ENCODE measurements around the gene COG2. TPM values are rescaled to one million over a fixed set of nuclear protein-coding genes. Genes with fewer than 3 reads are reported as not detected.
"Not testable (repeated sequence)": the region's sequence is repeated elsewhere in the genome, so short reads cannot be mapped to it uniquely, and the experiment has no call there.

COG2 gene
- total RNA-seq, 1 donor from 2014 or later: 32.4 TPM

DNA sequence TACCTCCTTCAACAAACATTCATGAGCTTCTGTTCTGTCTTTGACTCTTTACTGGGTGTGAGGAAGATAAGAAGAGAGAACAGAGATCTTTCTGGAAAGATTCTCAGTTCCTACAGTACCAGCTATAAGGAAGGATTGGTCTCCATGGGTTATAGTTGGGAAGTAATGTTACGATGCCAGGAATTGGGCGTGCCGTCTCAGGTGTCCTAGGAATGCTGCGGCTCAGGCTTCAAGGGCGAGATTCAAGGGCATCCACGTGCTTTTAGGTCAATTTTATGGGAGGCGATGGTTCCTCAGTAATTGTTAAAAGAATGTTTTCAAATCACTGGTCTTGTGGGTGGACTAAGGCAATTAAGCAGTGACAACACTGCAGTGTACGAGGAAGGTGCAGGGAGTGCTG, 27.3 kb downstream of the COG2 start:
- intact Hi-C loops (cut with micrococcal nuclease): no loop called here

GRCh38 chr1:230674581-230674980, 32.3 kb downstream of the COG2 start:
- intact Hi-C loops (cut with micrococcal nuclease): no loop called here

DNA sequence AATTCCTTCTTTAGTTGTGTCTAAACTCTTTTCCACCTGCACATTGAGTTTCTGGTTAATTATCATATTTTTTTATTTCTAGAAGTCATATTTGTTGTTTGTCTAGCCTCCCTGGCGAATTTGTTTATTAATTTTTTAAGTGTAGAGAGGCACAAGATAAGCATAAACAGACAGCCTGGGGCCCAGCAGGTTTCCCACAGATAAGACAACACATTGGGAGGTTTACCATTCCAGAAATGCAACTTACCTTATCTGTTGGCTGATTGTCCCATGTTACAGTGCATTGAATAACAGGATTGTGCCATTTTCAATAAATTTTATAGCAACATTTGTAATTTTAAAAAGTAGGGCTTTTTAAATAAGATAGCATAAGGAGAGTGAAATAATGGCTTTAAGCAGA, 34.9 kb downstream of the COG2 start:
- intact Hi-C loops (cut with micrococcal nuclease): no loop called here

GRCh38 chr1:230679192-230679591, 36.9 kb downstream of the COG2 start:
- intact Hi-C loops (cut with micrococcal nuclease): no loop called here

DNA sequence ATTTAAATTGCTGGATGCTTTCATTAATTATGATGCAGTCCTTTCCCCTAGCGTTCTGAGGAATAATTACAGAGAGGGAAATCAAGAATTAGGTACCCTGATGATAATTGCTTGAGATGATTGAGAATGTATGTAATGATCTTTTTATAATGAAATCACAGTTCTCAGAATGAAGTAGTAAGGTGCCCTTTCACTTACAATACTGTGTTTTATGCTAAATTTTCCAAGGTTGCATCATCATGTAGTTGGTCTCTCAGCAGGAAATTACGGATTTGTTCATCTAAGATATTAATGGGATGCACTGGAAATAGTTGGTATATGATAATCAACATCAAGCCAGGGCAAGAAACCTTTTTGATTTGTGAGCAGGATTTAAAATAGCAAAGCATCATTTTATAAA, 37.5 kb downstream of the COG2 start:
- intact Hi-C loops (cut with micrococcal nuclease): no loop called here

DNA sequence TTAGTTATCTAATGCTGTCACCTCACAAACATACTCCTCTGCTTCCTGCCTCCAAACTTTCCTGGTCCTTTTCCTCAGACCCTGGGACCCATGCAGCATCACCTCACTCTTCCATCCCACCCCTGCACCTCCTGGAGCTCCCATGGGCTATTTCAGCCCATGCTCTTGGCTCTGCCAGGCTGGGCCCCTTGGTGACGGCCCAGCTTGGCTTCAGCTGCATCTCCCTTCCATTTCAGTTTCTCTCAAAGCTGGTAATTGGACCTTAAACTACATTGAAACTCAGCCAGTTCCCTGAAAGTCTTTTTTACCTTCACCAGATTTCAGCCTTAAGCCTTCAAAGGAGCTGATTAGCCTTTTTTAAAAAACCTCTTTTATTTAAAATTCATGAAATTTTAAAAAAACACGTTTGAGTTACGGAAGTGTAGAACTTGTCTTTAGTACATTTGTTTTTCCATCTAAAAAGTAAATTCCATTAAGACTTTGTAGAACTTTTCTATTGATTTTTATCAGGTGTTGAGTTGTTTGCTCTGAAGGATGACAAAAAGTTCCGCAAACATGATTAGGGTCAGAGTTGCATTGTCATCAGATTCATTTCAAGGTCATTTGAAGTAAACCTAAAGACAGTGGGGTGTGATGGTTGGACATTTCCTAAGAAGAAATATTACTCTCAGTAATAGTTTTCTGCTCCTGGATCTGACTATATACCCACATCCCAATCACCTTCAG, 38.2 kb downstream of the COG2 start:
- intact Hi-C loops (cut with micrococcal nuclease): no loop called here

DNA sequence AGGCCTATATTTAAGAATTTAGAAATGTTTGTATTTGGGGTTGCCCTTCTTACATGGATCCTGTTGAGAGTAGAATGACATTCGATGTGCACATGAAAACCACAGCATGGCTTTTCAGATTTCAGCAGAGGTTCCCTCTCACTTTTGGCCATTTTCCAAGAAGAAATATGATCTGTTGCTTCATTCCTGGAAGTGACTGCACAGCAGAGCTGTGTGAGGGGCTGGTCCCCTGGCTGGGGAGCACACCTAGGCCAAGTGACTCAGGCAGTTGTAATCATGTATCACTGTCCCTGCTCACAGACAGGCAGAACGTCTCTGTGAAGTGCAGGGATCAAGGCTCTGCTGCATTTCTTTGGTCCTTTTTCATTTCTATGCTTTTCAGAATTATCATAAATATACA, 39.3 kb downstream of the COG2 start:
- intact Hi-C loops (cut with micrococcal nuclease): no loop called here

DNA sequence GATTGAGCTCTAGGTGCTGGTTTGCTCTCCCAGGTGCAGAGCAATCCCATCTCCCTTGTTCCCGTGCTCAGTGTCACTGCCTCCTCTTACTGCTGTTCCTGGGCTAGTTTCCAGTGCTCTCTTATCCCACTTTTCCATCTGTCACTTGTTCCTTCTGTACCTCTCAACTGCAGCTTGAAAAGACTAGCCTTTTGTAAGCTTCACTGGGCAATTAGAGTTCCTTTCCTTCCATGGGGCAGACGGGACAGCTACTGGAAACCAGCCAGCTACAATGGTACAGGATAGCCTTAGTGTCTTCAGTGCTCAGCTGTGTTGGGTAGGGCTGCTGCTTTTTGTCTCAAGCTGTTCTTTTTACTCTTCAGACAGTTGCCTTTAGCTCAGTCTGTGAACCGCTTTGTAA, 40.0 kb downstream of the COG2 start:
- intact Hi-C loops (cut with micrococcal nuclease): no loop called here

- intact Hi-C loops (cut with micrococcal nuclease): no loop called here
Observed at GRCh38 chr1:230682882-230683610, 40.8 kb downstream of the COG2 start.

- intact Hi-C loops (cut with micrococcal nuclease): no loop called here
Observed at GRCh38 chr1:230684146-230684545, 41.9 kb downstream of the COG2 start.

- intact Hi-C loops (cut with micrococcal nuclease): no loop called here
Observed at GRCh38 chr1:230684998-230685397, 42.7 kb downstream of the COG2 start.

DNA sequence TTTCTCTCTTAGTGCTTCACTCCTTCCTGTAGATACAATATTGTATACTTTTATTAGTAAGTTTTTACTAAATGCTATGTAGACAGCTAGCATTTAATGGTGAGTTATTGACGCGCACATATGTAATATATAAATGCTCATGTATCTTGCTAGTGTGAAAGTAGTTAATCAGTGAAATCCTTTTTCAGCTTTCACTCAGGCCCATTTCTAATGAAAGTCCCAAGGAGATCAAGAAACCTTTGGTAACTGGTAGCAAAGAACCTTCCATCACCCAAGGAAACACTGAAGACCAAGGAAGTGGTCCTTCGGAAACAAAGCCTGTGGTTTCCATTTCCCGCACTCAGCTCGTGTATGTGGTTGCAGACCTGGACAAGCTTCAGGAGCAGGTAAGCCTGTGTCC, 44.5 kb downstream of the COG2 start:
- intact Hi-C loops (cut with micrococcal nuclease): no loop called here

GRCh38 chr1:230690101-230690500, 47.8 kb downstream of the COG2 start:
- intact Hi-C loops (cut with micrococcal nuclease): no loop called here

DNA sequence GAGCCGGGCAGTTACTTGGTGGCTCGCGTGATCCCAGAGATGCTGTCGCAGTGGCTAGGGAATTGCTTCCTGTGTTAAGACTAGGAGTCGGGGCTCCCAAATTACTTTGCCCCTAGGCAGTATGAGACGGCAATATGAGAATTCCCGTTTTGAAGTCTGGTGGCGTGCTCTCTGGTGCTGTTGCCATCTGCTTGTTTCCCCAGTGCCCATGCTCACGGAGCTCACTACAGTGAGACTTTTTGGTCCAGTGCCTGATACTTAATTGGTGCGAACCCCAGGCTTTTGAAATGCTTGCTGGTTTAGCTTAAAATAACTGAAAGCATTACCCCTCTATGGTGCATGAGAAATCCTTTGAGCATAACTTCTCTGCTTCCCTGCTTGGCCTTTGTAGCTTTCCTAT, 49.3 kb downstream of the COG2 start:
- intact Hi-C loops (cut with micrococcal nuclease): no loop called here

DNA sequence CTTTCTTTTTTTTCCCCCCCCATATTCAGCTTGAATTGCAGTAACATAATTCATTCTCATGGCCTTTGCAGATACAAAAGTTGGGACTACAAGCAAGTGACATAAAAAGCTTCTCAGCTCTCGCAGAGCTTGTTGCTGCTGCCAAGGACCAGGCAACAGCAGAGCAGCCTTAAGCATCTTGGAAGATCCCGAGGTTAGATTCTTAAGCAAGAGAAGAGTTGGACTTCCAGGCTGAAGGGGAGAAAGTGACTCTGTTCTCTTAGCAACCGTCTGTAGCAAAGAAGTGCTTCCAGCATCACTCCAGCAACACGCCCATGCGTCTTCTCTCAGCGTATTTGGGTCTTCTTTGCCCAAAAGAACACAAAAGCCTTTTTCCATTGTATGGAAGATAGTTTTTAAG, 50.9 kb downstream of the COG2 start:
- intact Hi-C loops (cut with micrococcal nuclease): no loop called here

- intact Hi-C loops (cut with micrococcal nuclease): no loop called here
Observed at GRCh38 chr1:230693777-230694176, 51.5 kb downstream of the COG2 start.

DNA sequence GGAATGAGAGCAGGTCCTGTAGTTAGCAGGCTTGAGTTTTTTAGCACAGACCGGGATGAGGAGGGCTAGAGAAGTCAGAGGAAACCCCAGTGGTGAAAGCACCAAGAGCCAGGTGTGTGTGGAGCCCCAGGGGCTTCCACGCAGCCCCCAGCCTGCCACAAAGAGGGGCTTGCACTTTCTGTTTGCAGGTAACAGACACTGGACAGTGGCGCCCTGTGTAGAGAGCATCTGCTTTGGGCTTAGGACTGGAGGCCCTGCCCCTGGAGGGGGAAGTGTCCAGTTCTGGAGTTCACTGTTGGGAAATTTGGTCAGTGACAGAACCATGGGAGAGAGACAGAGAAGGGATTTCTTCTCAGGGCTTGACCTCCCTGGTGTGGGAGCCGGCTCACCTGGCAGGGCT, 52.2 kb downstream of the COG2 start:
- intact Hi-C loops (cut with micrococcal nuclease): no loop called here

DNA sequence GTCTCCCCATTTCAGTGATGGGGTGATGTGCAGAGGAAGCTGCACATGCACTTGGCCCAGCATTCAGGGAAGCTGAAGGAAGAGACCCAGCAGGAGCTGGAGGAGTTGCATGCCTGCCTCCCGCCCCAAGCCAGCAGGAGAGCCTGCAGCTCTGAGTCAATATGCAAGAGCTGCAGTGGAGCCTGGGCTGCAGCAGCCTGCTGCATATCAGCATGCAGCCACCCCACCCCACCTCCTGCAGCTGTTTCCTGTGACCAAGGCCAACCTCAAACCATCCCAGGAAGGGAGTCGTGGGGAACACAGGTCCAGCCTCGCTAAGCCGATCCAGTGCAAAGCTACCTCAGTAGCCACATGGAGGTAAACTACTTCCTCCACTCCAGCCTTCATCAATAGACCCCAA, 52.7 kb downstream of the COG2 start:
- intact Hi-C loops (cut with micrococcal nuclease): no loop called here

DNA sequence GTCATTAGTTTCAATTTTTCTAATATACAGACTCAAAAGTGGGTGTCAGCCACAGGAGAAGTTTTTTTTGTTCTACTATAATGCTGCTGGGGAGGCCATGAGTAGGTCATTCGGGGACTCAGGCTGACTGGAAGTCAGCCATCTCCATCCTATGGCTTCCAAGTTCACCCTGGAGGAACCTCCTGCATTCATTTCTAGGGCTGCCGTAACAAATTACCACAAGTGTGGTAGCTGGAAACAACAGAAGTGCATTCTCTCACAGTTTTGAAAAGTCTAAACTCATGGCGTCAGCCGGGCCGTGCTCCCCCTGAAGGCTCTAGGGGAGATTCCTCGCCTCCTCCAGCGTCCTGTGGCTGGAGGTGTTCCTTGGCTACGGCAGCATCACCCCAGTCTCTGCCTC, 53.9 kb downstream of the COG2 start:
- intact Hi-C loops (cut with micrococcal nuclease): no loop called here

DNA sequence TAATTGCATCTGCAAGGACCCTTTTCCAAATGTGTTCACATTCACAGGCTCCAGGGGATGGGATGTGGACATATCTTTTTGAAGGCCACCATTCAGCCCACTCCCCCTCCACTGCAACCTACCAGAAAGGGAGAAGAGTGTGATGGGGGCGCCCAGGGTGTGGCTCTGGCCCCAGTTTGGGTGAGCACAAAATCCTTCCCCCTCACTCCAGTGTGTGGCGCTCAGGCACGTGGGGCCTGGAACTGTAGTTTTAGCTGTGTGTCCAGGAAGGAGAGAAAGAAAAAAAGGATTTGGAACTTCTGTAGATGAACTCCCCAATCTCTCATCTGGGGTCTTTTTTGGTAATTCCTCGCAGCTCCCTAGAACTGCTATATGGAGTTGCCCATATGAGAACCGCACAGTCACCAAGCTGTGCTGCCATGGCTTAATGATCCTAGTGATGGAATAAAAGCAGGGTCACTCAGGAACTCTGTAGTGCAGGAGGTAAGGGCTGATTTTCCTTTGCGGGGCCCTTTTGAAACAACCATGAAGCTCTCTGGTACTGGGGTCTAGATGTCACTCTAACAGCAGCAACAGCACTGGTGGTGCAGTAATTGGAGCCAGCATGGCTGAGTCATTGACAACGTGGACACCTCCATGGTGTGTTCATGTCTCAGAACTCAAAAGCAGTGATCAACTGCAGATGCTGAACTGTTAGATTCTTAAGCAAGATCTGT, 54.6 kb downstream of the COG2 start:
- intact Hi-C loops (cut with micrococcal nuclease): no loop called here

DNA sequence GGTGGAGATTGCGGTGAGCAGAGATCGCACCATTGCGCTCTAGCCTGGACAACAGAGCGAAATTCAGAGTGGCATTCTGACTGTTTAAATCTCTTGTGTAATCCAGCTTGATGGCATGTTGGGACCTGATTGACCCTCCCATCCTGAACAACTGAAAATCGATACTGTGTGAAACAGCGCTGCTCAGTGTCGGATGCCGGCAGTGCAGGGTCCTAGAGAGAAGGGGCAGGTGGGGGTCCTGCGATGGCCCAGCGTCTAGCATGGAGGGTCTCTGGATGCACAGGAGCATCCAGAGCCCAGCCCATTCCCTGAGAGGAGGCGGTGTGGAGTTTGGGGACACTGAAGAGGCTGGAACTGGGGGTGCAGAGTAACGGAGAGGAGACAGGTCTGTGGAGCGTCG, 55.8 kb downstream of the COG2 start:
- intact Hi-C loops (cut with micrococcal nuclease): no loop called here

GRCh38 chr1:230698964-230699363, 56.7 kb downstream of the COG2 start:
- intact Hi-C loops (cut with micrococcal nuclease): not testable (repeated sequence)

GRCh38 chr1:230699716-230700115, 57.4 kb downstream of the COG2 start:
- intact Hi-C loops (cut with micrococcal nuclease): no loop called here
